Pons (tissue), 1 donor: Measurements from ENCODE around the gene FBXL20.
A peak's percentile ranks its signal among the peaks of the same experiment; 100 is the strongest.

Experiments
- DNase-seq: peaks from one replicate; pipeline ENCODE4 v3.0.0-alpha.2; 2016; ENCODE audit warnings: low spot score

FBXL20 gene

DNA sequence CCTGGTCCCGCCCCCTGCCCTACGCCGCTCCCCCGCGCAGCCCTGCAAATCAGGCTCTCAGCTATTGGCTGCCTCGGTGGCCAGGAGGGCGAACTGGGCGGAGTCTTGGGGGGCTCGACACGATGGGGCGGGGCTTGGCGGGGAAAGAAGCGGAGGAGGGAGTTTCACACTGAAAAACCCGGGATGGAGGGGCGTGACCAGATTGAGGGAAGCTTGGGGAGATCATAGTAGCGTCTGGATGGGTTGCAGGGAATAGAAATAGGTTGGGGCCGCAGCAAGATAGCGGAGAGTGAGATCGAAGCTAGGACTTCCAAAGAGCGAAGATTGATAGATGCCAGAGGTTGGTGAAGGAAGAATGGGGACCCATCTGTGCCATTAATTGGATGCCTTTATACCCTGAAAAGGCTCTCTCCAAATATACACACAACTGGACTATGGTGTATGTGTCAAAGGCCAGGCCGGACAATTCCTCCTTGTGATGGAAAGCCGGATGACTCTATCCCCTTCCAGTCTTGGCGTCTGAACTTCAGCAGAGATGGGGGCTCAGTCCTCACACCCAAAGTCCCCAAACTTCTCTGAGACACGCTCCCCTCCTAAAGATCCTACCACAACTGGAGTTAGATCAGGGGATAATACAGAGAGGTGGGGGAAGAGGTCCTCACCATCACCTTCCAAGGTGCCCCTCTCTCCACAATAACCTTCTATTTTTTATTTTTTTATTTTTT is 175.3 kb downstream of the FBXL20 start:
- DNase-seq, result no peak

DNA sequence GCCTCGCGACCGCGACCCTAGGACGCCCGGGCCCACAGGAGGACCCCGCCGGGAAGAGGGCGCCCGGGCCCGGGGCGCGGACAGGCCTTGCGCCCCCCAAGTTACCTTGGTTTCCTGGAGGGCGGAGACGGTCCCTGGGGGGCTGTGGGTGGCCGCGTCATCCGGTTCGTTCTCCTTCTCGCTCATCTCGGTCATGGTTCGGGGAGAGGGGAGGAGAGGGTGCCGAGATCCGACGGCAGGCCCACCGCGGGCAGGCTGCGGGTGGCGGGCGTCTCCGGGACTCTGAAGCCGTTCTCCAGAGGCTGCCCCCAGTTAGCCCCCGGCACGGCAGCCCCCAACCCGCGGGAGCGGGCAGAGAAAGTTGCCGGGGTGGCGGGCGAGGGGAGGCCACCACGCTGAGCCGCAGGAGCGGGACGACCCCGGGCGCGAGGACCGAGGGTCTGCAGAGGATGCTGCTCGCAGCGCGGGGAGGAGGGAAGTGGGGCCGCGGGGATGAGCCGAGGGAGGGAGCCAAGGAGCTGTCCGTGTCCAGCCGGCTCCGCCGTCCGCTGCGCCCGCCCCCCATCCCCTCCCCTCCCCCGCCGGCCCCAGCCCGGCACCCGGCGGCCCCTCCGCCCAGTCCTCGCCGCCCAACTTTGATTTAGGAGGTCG is 176.0 kb downstream of the FBXL20 start, which contains the start of gene STAC2:
Gene STAC2, minus strand, starts transcription at position 638 of the 651 bp plus-strand sequence. Its CDS starts 443 bp downstream, at position 195.
- DNase-seq, result no peak

DNA sequence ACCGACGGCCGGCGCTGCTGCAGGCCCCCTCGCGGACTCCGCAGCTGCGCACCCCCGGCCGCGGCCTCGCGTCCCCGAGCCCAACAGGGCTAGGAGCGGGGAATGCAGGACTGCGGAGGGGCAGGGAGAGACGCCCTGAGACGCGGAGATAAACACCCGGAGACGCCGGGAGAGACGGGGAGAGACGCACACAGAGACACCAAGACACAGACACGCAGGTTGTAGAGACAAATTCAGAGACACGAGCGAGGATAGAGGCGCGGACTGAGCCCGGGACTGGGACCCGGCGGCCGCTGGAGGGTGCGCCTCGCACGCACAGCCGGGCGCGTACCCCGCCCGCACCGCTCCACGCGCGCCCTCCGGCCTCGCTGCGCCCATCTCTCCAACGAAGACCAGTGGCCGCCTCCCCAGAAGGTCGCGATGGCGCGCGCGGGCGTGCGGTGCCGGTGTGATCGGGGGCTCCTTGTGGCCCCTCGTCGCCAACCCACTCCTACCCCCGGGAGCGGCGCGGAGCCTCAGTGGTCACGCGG is 176.6 kb downstream of the FBXL20 start:
- no peak for DNase-seq

DNA sequence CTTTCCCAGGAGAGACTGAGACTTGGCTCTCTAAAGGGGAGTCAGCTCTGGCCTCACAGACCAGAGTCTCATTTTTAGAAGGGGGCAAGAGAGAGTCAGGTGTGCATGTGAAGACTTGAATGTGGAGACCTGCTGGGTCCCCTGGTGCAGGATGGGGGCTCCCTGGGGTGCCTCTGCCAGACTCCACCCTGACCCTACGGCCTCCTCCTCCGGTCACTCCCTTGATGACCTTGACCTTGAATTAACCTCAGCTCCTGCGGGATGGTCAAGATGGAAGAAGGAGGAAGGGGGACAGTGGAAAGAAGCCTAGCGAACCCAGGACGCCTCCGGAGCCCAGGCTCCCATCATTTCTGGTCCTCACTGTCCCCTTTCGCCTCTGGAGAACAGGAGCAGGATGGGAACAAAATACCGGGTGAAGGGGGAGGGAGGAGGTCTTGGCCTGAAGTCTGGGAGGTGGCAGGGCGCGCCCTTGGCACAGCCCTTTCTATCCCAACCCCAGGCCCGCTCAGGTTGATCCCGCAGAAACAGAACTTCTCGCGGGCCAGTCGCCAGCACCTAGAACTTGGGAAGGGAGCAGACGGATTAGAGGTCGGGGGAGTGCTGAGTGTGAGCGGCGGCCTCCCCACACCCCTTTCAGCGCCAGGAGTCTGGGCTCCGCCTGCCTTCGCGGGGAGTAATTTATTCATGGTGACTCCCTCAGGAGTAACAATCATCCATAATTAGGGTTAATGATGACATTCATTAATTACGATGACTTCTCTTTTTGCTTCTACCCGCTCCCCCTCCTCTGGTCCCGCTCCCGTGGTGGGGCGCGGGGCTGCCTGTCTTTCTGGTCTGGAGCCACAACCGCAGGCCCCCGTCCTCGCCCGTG is 177.3 kb downstream of the FBXL20 start:
- no peak for DNase-seq

- no peak for DNase-seq
These were observed 178.3 kb downstream of the FBXL20 start for GRCh38 chr17:39222866-39223834.

GRCh38 chr17:39222151-39222550 is 179.3 kb downstream of the FBXL20 start:
- no peak for DNase-seq

GRCh38 chr17:39221572-39221971 is 179.9 kb downstream of the FBXL20 start:
- DNase-seq, result no peak

DNA sequence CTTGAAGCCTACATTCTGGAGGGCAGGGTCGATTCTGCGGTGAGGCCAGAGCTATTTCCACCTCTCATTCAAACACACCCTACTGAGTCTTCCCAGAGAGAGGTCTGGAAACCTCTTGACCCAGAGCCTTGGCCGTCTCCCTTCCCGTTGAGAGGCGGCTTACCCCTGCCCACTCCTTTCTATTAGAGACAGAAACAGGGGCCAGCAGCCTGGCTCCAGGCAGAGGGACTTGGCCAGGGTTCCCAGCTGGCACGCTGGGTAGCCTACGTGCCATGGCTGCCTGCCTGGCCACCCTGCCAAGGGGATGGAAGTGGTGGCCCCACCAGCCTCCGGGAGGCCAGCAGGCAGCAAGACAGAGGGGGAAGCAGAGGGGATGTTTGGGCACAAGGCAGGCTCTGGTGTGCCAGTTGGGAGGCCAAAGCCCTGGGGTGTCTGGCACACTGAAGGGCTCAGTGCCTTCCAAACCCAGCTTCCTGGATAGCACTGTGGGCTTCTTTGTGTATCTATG is 181.7 kb downstream of the FBXL20 start:
- peak; percentile 65 for DNase-seq

DNA sequence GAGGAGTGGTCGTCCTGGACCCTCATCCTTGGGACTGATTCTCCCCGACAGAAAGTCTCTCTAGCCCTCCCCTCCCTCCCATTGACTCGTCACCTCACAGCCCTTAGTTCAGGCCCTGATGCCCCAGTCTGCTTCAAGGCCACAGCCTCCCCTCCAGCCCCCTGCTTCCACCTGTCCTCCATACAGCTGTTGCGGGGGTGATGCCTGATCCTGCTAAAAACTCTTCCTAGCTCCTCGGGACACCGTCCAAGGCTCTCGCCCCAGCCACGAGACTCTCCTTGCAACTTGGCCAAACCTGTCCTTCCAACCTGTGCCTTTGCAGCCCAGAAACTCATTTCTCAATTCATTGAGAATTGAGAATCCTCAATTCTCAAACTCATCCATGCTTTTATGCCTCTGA is 182.5 kb downstream of the FBXL20 start:
- no peak for DNase-seq

DNA sequence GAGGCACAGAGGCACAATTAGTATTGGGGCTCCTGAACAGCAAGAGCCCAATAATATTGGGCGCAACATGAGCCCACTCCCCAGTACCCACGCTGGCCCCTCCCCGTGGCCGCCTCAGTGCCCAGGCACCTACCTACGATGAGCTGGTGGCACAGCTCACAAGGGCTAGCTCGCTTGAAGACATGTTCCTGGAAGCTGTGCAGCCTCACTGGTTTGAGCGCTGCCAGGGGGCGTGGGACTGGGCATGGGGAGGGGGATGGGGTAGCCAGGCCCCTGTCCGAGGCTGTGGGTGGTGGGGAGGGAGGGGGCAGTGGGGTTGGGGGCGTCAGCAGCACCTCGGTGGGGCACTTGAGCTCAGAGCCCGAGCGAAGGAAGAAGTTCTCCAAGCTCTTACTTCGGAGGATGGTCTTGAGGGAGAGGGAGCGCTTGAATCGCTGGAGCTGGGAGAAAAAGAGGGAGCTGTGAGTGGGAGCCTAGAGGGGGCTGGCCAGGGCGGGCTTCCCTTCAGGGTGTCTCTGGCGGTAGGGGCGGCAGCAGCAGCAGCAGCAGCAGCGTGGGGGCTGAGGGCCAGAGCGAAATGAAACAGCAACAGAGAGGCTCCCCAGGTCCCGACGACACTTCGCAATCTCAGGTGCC is 183.6 kb downstream of the FBXL20 start:
- no peak for DNase-seq

DNA sequence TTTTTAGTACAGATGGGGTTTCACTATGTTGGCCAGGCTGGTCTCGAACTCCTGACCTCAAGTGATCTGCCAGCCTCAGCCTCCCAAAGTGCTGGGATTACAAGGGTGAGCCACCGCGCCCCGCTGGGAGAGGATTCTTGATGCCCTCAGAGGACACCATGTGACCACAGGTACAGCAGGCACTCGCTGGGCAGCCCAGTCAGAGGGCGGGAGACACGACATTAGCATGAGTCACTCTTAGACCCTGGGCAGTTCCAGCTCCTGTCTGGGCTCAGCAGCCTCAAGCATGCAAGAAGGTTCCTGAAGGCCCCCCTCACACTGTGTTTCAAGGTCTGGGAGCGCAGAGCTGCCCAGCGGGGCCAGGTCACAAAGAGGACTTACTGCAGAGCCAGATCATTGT is 187.6 kb downstream of the FBXL20 start:
- no peak for DNase-seq

GRCh38 chr17:39212841-39213480 is 188.5 kb downstream of the FBXL20 start:
- DNase-seq, result no peak

DNA sequence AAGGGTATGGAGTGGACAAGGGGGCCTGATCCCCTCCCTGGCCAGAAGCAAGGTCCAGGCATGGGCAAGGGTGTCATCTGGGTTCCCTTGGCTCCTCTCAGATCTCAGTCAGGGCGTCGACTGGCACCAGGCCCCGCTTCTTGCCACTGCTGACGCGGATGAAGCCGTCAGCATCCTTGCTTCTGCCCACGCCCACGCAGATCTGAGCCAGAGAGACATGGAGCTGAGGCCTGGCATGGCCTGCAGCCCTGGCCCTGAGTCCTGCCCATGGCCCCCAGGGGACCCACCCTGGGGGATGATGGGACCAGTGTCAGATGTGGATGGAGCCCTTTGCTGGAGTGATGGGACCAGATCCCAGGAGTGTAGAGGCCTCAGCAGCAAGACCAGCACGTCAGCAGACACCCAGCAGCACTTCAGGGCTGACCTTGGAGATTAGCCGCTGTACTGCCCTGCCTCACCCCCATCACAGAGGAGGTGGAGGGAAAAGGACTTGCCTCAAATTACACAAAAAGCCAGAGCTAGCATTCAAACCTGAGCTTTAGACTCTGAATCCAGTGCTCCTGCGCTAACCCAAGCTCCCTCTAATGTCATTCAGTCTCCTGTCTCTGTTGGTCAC is 189.1 kb downstream of the FBXL20 start:
- DNase-seq, result no peak

- DNase-seq, result no peak
These were observed 191.4 kb downstream of the FBXL20 start for GRCh38 chr17:39210093-39210434.

DNA sequence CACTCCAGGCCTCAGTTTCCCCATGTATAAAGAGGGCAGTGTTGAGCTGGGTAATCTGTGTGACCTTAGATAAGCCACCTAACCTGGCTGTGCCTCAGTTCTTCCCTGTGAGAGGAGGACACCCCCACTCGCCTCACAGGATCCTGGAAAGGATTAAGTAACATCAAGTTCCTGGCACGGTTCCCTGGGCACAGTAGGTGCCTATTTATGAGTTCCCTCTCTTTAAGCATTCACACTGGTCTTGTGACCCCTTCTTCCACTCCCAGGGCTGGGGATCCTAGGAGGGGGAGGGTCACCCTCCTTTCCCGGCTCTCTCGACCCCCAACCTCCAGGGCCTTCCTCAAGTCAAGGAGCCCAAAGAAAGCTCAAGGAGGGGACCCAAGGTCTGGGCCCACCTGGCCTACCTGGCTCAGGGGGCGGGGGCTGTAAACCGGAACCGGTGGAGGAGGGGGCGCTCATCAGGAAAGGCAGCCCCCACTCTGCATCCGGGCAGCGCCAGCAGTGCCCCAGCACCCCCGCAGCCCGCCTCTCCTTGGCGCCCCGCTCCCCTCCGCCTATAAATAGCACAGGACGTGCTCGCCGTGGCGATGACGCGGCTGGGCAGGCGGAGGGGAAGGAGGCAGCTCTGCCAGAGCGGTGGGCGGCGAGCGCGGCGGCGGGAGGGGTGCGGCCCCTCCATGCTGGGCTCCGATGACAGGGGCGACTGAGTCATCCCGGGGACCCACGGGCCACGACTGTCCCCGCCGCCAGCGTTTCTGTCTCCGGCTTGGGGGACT is 191.9 kb downstream of the FBXL20 start:
- peak; percentile 38 for DNase-seq

- no peak for DNase-seq
These were observed 192.5 kb downstream of the FBXL20 start for GRCh38 chr17:39208893-39209292.

GRCh38 chr17:39208136-39208535 is 193.3 kb downstream of the FBXL20 start:
- no peak for DNase-seq

- no peak for DNase-seq
These were observed 196.3 kb downstream of the FBXL20 start for GRCh38 chr17:39205112-39205526.

- no peak for DNase-seq
These were observed 197.2 kb downstream of the FBXL20 start for GRCh38 chr17:39204245-39204644.
